HG03280 (cell line): Measurements from ENCODE around the gene SLC6A6.
"Not testable (repeated sequence)": the region's sequence is repeated elsewhere in the genome, so short reads cannot be mapped to it uniquely, and the experiment has no call there.

Experiments used
- ATAC-seq: cut with Tn5 transposase; IDR thresholded peaks from one replicate; pipeline ENCODE4 v1.9.1; 2021; ENCODE audit warnings: mild to moderate bottlenecking, moderate library complexity; ENCODE audit not compliant: unreplicated experiment

Gene SLC6A6

GRCh38 chr3:14397531-14397930 is 4.9 kb upstream of the SLC6A6 start:
- no peak for ATAC-seq

DNA sequence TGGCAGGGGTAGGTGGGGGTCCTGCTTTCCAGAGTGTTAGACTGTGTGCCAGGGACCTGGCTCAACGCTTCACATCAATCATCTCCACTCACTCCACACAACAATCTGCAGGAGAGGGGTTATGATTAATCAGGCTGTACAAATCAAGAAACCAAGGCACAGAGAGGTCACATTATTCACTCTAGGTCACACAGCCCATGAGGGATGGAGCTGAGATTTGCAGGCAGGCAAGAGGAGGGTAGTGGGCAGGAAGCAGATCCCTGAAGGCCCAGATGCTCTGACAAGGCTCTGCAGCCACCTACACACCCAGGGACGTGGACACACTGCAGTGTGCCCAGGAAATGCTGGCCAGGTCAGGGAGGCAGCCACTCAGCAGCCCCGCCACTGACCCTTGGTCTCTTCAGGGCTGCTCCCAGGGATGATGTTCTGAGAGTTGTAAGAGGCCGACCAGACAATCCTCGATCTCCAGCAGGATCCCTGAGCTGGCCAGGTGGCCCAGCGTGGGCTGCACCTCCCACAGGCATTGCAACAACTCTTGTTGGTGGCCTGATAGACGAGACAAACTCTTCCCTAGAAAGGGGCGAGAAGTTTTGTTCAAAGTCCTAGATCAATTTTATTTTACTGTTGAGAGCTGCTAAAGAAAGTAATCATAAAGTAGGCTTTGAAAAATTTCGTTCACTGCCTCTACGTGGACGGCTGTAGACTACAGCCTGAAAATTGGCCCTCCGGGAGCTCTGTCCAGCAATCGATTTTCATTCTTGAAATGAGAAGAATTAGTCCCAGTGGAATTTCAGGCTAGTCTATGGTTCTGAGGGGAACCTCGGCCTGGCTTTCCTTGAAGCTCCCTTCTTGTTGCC is 4.2 kb upstream of the SLC6A6 start:
- ATAC-seq = no peak

DNA sequence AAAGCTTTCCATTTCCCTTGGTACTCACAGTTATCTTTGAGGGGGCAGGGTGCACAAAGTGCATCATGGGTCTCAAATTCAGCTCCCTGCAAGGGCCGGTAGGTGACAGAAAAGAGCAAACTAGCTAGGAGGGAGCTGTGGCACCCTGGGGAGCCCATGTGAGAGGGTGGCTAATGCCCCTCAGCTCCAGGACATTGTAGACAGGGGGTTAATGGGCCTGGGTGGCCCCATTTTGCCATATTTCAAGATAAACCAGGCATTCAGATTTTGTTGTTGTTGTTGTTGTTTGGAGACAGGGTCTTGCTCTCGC is 3.7 kb upstream of the SLC6A6 start:
- no peak for ATAC-seq

- ATAC-seq = no peak
Measured at GRCh38 chr3:14401692-14402303, 608 bp upstream of the SLC6A6 start.

- no peak for ATAC-seq
Measured at GRCh38 chr3:14403619-14404155, 1.3 kb downstream of the SLC6A6 start.

GRCh38 chr3:14404186-14404585 is 1.8 kb downstream of the SLC6A6 start:
- ATAC-seq = no peak

DNA sequence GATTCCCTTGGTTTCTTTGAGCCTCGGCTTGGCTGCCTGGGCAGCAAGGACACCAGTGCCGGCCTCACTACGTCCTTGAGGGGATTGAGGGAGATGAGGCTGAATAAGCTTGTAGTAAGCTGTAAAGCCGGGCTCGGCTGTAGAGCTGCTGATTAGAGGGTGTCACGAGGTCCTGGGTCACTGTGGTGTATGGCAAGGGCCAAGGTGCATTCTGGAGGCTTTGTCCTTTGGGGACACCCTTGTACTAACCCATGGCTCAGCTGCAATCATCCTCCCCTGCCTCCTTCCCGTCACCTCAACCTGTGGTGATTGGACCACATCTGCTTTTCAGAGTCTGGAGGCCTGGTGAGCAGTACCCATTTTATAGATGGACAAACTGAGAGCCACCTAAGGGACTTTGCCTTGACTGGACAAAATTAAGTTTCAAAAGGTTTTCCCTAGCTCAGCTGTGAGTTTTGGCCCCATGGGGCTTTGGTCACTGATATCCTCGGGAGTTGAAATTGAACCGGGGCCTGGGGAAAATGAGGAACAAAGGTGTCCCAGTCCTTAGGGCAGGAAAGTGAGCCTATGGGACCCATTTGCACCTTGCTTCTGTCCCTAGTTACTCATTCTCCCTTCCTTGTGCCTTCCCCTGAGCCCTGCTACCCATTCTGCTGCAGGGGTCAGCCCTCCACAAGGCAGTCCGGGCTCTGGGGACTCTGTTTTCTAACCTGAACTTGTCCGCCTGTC is 2.4 kb downstream of the SLC6A6 start:
- no peak for ATAC-seq

GRCh38 chr3:14405360-14406238 is 3.2 kb downstream of the SLC6A6 start:
- ATAC-seq = no peak

- ATAC-seq = no peak
Measured at GRCh38 chr3:14406336-14406735, 3.9 kb downstream of the SLC6A6 start.

- ATAC-seq = no peak
Measured at GRCh38 chr3:14406766-14407165, 4.4 kb downstream of the SLC6A6 start.

- no peak for ATAC-seq
Measured at GRCh38 chr3:14407203-14407602, 4.8 kb downstream of the SLC6A6 start.

- not testable (repeated sequence) for ATAC-seq
Measured at GRCh38 chr3:14409779-14410063, 7.3 kb downstream of the SLC6A6 start.

GRCh38 chr3:14410106-14410502 is 7.7 kb downstream of the SLC6A6 start:
- ATAC-seq = no peak

GRCh38 chr3:14410503-14411165 is 8.2 kb downstream of the SLC6A6 start:
- ATAC-seq = peak; percentile 46

DNA sequence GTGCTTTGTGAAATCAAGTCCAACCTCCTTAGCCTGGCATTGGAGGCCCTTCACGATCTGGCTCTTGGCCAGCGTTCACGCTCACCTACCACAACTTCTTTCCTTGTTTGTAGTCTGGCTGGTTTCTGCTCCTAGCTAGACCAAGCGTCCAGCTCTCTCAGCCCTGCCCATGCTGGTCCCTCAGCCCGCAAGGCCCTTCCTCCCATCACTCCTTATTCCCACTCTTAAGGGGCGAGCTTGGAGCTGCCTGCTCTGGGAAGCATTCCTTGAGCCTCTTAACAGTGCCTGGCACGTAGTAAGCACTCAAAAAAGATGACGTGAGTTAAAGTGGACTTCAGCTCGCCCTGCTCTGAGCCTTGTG is 8.7 kb downstream of the SLC6A6 start:
- no peak for ATAC-seq

- ATAC-seq = no peak
Measured at GRCh38 chr3:14411988-14412387, 9.6 kb downstream of the SLC6A6 start.

DNA sequence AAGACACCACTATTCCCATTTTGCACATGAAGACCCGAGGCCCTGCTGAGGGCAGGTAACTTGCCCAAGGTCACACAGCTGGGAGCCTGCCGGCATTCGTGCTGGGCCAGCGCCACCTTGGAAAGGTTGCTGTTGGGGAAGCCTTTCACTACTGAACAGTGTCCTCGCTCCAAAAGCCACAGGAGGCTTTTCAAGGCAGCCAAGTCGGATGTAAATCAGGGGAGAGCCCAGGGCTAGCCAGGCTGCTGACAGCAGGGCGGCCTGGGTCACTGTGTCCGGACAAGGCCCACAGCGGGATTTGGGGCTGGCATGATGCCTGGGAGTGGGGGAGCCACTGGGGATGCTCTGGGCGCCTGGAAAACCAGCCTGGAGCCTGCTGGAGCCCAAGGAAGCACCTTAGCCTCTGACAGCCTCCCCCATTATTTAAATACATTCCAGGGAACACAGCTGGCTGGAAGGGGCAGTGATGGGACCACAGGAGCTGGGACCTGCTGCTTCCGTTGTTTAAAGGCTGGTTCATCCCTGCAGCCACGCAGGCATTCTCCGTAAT is 10.5 kb downstream of the SLC6A6 start:
- ATAC-seq = no peak

- no peak for ATAC-seq
Measured at GRCh38 chr3:14413381-14414071, 11.1 kb downstream of the SLC6A6 start.

DNA sequence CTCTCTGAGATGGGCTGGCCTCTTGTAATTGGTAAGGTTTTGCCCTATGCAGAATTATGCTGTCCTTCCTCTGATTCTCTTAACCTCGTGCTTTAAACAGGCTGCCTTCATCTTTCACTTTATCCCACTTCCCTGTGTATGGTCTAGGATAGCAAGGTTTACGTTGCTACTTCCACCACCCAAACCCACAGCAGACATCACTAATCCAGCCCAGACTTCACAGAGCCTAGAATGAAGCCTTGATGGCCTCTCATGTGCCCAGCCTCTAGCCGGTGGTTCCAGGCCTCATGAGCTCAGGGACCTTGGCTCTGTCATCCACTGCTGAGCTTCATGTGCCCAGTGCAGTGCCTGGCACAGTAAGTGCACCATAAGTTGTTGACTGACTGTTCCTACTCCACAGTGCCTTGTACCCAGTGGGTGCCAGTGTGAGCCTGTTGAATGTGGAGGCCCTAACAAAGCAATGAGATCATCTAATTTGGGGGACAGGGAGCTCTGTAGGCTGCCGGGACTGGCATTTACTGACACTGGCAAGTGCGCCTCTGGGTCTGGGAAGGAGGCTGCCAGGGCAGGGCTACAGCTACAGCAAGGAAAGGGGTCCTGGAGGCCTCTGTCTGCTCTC is 12.5 kb downstream of the SLC6A6 start:
- no peak for ATAC-seq
